Neuronal stem cell (in vitro differentiated cells): ENCODE data around the gene CERS4.

Experiments
- DNase-seq: peaks from one replicate; pipeline ENCODE4 v3.0.0-alpha.2; 2013; ENCODE audit warnings: low spot score
- H2AFZ ChIP-seq: one replicate; pipeline ENCODE4 v1.6.1; 2013; ENCODE audit warnings: mild to moderate bottlenecking, low read length, inconsistent platforms
- H2AK5ac ChIP-seq: 2 replicates; pipeline ENCODE4 v1.6.1; 2013; ENCODE audit warnings: low read depth, mild to moderate bottlenecking, inconsistent platforms, low read length, moderate library complexity, mixed read lengths
- H2BK120ac ChIP-seq: 2 replicates; pipeline ENCODE4 v1.6.1; 2013; ENCODE audit warnings: low read depth, mild to moderate bottlenecking, inconsistent platforms, low read length, moderate library complexity, mixed read lengths
- H2BK12ac ChIP-seq: one replicate; pipeline ENCODE4 v1.6.1; 2013; ENCODE audit warnings: low read length, inconsistent platforms
- H2BK15ac ChIP-seq: 2 replicates; pipeline ENCODE4 v1.6.1; 2013; ENCODE audit warnings: mild to moderate bottlenecking, low read length, inconsistent platforms, mixed read lengths
- H2BK5ac ChIP-seq: one replicate; pipeline ENCODE4 v1.6.1; 2013; ENCODE audit warnings: inconsistent platforms, mild to moderate bottlenecking, low read length, moderate library complexity
- H3K14ac ChIP-seq: one replicate; pipeline ENCODE4 v1.6.1; 2013; ENCODE audit warnings: low read length, inconsistent platforms
- H3K18ac ChIP-seq: 2 replicates; pipeline ENCODE4 v1.6.1; 2013; ENCODE audit warnings: low read length, inconsistent platforms
- H3K23ac ChIP-seq: 2 replicates; pipeline ENCODE4 v1.6.1; 2013; ENCODE audit warnings: low read depth, mild to moderate bottlenecking, mixed read lengths, low read length, inconsistent platforms; ENCODE audit not compliant: poor library complexity
- H3K27ac ChIP-seq: replicated peaks from 3 replicates; pipeline ENCODE4 v1.5.1; 2013; ENCODE audit warnings: low read length, inconsistent platforms
- H3K27me3 ChIP-seq, 3 experiments: 2 replicates each; pipeline ENCODE4 v1.6.1; 2013; ENCODE audit warnings: low read length in 3 of 3, mild to moderate bottlenecking in 2 of 3, inconsistent platforms in 1 of 3, low read depth in 1 of 3, mixed read lengths in 1 of 3, moderate library complexity in 1 of 3; ENCODE audit not compliant: control insufficient read depth in 3 of 3, insufficient read depth in 3 of 3
- H3K36me3 ChIP-seq, 2 donors: replicated peaks in 1 of 2; 2 replicates each; pipeline ENCODE4 v1.6.1; 2013; ENCODE audit warnings: low read length in 2 of 2; ENCODE audit not compliant: control insufficient read depth in 2 of 2, insufficient read depth in 2 of 2
- H3K4ac ChIP-seq: 2 replicates; pipeline ENCODE4 v1.6.1; 2013; ENCODE audit warnings: inconsistent platforms, mild to moderate bottlenecking, low read length, moderate library complexity
- H3K4me1 ChIP-seq, 2 donors: 1 replicate in 1 of 2; 2 replicates in 1 of 2; pipeline ENCODE4 v1.6.1; 2013; ENCODE audit warnings: low read length in 2 of 2, low read depth in 1 of 2; ENCODE audit not compliant: control insufficient read depth in 2 of 2, insufficient read depth in 1 of 2
- H3K4me2 ChIP-seq: one replicate; pipeline ENCODE4 v1.6.1; 2013; ENCODE audit warnings: mild to moderate bottlenecking, low read length, inconsistent platforms; ENCODE audit not compliant: insufficient read depth, poor library complexity, severe bottlenecking
- H3K4me3 ChIP-seq, 2 donors: 2 replicates each; pipeline ENCODE4 v1.5.1; 2013; ENCODE audit warnings: low read length in 2 of 2, mild to moderate bottlenecking in 2 of 2, inconsistent platforms in 1 of 2, moderate library complexity in 1 of 2
- H3K79me1 ChIP-seq: one replicate; pipeline ENCODE4 v1.6.1; 2013; ENCODE audit warnings: low read depth, mild to moderate bottlenecking, inconsistent platforms, low read length, moderate library complexity
- H3K9ac ChIP-seq: one replicate; pipeline ENCODE4 v1.6.1; 2013; ENCODE audit warnings: mild to moderate bottlenecking, low read depth, low read length, inconsistent platforms; ENCODE audit not compliant: poor library complexity
- H3K9me3 ChIP-seq, 2 donors: replicated peaks in 1 of 2; 2 replicates each; pipeline versions ENCODE3 to v1.6.1; 2013; ENCODE audit warnings: low read length in 2 of 2, mild to moderate bottlenecking in 2 of 2, inconsistent platforms in 1 of 2, low read depth in 1 of 2, mixed read lengths in 1 of 2, moderate library complexity in 1 of 2; ENCODE audit not compliant: control insufficient read depth in 2 of 2, insufficient read depth in 1 of 2
- H4K8ac ChIP-seq: one replicate; pipeline ENCODE4 v1.6.1; 2013; ENCODE audit warnings: low read depth, mild to moderate bottlenecking, inconsistent platforms, low read length, moderate library complexity
- H4K91ac ChIP-seq: one replicate; pipeline ENCODE4 v1.6.1; 2013; ENCODE audit warnings: low read length, low read depth, mild to moderate bottlenecking, inconsistent platforms; ENCODE audit not compliant: poor library complexity
- WGBS, 2 donors: extraction: QIAGEN DNeasy Blood & Tissue Kit; methylation state at CpG; one replicate each; pipeline ENCODE4 v1.1.7; 2013; ENCODE audit warnings: missing lambda C conversion rate in 2 of 2, mixed read lengths in 1 of 2; ENCODE audit not compliant: insufficient read length in 2 of 2, insufficient replicate concordance in 1 of 2; ENCODE audit errors: extremely low coverage in 2 of 2; 5-methylcytosine and 5-hydroxymethylcytosine counted together

The CERS4 gene

DNA sequence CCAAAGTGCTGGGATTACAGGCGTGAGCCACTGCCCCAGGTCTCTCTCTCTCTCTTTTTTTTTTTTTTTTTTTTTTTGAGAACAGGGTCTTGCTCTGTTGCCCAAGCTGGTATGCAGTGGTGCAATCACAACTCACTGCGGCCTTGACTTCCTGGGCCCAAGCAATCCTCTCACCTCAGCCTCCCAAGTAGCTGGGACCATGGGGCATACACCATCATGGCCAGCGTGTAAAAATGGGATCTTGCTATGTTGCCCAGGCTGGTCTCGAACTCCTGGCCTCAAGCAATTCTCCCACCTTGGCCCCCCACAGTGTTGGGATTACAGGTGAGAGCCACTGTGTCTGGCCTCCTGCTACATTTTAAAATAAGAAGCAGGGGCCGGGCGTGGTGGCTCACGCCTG lies 40.6 kb upstream of the CERS4 start:
- H3K4me3 ChIP-seq, result no peak overlapping the region
- no peaks in the 10 kb centered on the region for H3K79me1 ChIP-seq
- no peak overlapping the region for H2AK5ac ChIP-seq
- H2BK15ac ChIP-seq, result no peak overlapping the region
- H3K9me3 ChIP-seq, result no peaks in the 10 kb centered on the region
- no peak overlapping the region for H2BK120ac ChIP-seq
- no peak overlapping the region for H4K8ac ChIP-seq
- no peaks in the 10 kb centered on the region for H3K36me3 ChIP-seq
- DNase-seq, result no peak
- no peak overlapping the region for H2BK12ac ChIP-seq
- H3K18ac ChIP-seq, result no peak overlapping the region
- H3K4me1 ChIP-seq, result peaks cover 0 to 2% of the 10 kb centered on the region in 2 donors
- H3K9ac ChIP-seq, result no peak overlapping the region
- no peak overlapping the region for H3K27ac ChIP-seq
- H3K23ac ChIP-seq, result no peak overlapping the region
- no peak overlapping the region for H4K91ac ChIP-seq
- H2AFZ ChIP-seq, result no peak overlapping the region
- H3K27me3 ChIP-seq, result no peaks in the 10 kb centered on the region
- WGBS, 2 donors, result no CpG with 5 or more reads among the region's 7 CpGs
- H2BK5ac ChIP-seq, result no peak overlapping the region
- H3K14ac ChIP-seq, result no peak overlapping the region
- no peak overlapping the region for H3K4me2 ChIP-seq
- no peak overlapping the region for H3K4ac ChIP-seq

DNA sequence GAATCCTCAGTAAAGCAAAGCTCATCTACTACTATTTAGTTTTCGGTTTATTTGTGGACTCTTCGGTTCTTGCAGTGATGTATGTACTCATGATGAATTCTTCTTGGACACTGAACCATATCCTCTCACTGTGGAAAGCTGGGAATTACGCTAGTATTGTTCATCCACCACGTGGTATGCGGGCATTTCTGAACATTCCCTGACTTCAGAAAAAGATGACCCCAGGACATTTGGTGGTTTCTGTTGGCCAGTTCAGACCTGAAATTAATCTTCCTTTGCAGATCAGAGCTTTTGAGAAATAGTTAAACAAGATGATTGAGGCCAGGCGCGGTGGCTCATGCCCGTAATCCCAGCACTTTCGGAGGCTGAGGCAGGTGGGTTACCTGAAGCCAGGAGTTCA lies 34.5 kb upstream of the CERS4 start:
- H3K9ac ChIP-seq, result no peak overlapping the region
- H2BK12ac ChIP-seq, result no peak overlapping the region
- H3K4me2 ChIP-seq, result no peak overlapping the region
- H2BK5ac ChIP-seq, result no peak overlapping the region
- no peak overlapping the region for H3K4ac ChIP-seq
- H2BK15ac ChIP-seq, result no peak overlapping the region
- H3K18ac ChIP-seq, result no peak overlapping the region
- H4K91ac ChIP-seq, result no peak overlapping the region
- DNase-seq, result no peak
- no peaks in the 10 kb centered on the region for H3K9me3 ChIP-seq
- no peak overlapping the region for H4K8ac ChIP-seq
- H3K4me3 ChIP-seq, result no peak overlapping the region
- no peak overlapping the region for H2BK120ac ChIP-seq
- peaks cover 0 to 5% (median 0%) of the 10 kb centered on the region in 3 experiments for H3K27me3 ChIP-seq
- no peak overlapping the region for H2AFZ ChIP-seq
- no peak overlapping the region for H3K23ac ChIP-seq
- no peaks in the 10 kb centered on the region for H3K36me3 ChIP-seq
- H3K27ac ChIP-seq, result no peak overlapping the region
- no CpG with 5 or more reads among the region's 9 CpGs for WGBS, 2 donors
- H3K4me1 ChIP-seq, result no peaks in the 10 kb centered on the region
- no peaks in the 10 kb centered on the region for H3K79me1 ChIP-seq
- no peak overlapping the region for H2AK5ac ChIP-seq
- H3K14ac ChIP-seq, result no peak overlapping the region

DNA sequence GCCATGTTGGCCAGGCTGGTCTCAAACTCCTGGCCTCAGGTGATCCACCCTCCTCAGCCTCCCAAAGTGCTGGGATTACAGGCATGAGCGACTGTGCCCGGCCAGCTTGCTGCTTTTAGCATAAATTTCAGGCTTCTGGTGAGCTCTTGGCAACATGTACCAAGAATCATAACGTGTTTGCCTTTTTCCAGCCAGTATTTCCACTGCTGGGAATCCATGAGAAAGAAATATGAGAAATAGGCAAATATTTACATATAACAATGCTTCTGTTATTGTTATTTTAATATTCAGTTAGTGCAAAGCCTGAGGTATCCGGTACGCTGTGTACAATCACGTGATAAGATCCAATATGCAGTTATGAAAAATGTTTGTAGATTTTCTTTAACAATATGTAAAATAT lies 29.2 kb upstream of the CERS4 start:
- Histone ChIP-seq H3K27me3 (peaks cover 0 to 5% (median 0%) of the 10 kb centered on the region in 3 experiments), H2BK120ac (no peak overlapping the region), H3K23ac (no peak overlapping the region), H2AK5ac (no peak overlapping the region), H3K79me1 (no peaks in the 10 kb centered on the region), H3K14ac (no peak overlapping the region), H3K36me3 (no peaks in the 10 kb centered on the region), H2BK5ac (no peak overlapping the region), H4K8ac (no peak overlapping the region), H2BK15ac (no peak overlapping the region), H3K9me3 (no peaks in the 10 kb centered on the region), H3K27ac (no peak overlapping the region), H3K18ac (no peak overlapping the region), H3K4ac (no peak overlapping the region), H3K4me1 (no peaks in the 10 kb centered on the region), H2AFZ (no peak overlapping the region), H2BK12ac (no peak overlapping the region), H4K91ac (no peak overlapping the region), H3K4me2 (no peak overlapping the region), H3K9ac (no peak overlapping the region), H3K4me3 (no peak overlapping the region)
- DNase-seq, result no peak
- no CpG with 5 or more reads among the region's 6 CpGs for WGBS, 2 donors

DNA sequence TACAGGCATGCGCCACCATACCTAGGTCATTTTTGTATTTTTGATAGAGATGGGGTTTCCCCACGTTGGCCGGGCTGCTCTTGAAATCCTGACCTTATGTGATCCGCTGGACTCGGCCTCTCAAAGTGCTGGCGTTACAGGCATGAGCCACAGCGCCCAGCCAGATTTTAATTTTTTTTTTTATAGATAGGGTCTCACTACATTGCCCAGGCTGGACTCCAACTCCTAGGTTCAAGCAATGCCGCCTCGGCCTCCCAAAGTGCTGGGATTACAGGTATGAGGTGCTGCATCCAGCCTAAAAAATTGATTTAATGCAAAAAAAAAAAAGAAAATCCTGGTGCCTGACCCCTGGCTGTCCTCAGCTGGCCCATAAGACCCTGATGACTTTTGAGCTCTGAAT lies 24.9 kb upstream of the CERS4 start:
- DNase-seq, result no peak
- H3K18ac ChIP-seq, result no peak overlapping the region
- no peak overlapping the region for H2BK5ac ChIP-seq
- H2BK12ac ChIP-seq, result no peak overlapping the region
- H4K8ac ChIP-seq, result no peak overlapping the region
- no CpG with 5 or more reads among the region's 9 CpGs for WGBS, 2 donors
- no peak overlapping the region for H2AFZ ChIP-seq
- no peak overlapping the region for H2BK120ac ChIP-seq
- no peak overlapping the region for H2BK15ac ChIP-seq
- H3K4ac ChIP-seq, result no peak overlapping the region
- H3K4me1 ChIP-seq, result no peaks in the 10 kb centered on the region
- H2AK5ac ChIP-seq, result no peak overlapping the region
- H3K79me1 ChIP-seq, result no peaks in the 10 kb centered on the region
- H3K27me3 ChIP-seq, result no peaks in the 10 kb centered on the region
- no peak overlapping the region for H3K27ac ChIP-seq
- H3K4me3 ChIP-seq, result no peak overlapping the region
- H3K36me3 ChIP-seq, result no peaks in the 10 kb centered on the region
- no peak overlapping the region for H3K23ac ChIP-seq
- H3K4me2 ChIP-seq, result no peak overlapping the region
- H3K9me3 ChIP-seq, result no peaks in the 10 kb centered on the region
- H3K9ac ChIP-seq, result no peak overlapping the region
- H4K91ac ChIP-seq, result no peak overlapping the region
- no peak overlapping the region for H3K14ac ChIP-seq
